HG02885 (cell line): ENCODE results near the gene MFAP4.

Experiments
- ATAC-seq: cut with Tn5 transposase; IDR thresholded peaks from one replicate; pipeline ENCODE4 v1.9.1; 2021; ENCODE audit warnings: mild to moderate bottlenecking; ENCODE audit not compliant: unreplicated experiment, poor library complexity

MFAP4 gene

GRCh38 chr17:19410875-19411620 is 24.1 kb upstream of the MFAP4 start, which contains the start of gene RNF112:
RNF112 (plus strand) TSS chr17:19411232; CDS start chr17:19411409, 177 bp downstream.
- no peak for ATAC-seq

GRCh38 chr17:19410091-19410490 is 23.1 kb upstream of the MFAP4 start:
- ATAC-seq: no peak

- ATAC-seq: no peak
Observed at GRCh38 chr17:19409509-19409908, 22.5 kb upstream of the MFAP4 start.

DNA sequence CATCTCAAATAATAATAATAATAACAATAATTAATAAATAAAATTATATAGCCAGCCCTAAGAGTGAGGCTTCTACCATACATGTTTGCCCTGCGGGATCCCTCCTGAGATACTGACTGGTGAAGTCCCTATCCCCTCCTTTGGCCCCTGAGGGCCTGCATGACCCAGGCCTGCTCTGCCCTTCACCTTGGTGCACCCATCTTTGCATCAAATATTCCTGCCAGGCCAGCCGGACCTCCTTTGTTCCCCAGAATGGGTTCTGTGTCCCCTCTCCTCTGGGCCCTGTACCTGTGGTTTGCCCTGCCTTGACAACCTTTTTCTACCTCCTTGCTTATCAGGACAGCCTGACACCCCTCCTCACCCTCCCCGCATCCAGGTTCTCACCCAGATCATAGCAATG is 22.1 kb upstream of the MFAP4 start:
- no peak for ATAC-seq

DNA sequence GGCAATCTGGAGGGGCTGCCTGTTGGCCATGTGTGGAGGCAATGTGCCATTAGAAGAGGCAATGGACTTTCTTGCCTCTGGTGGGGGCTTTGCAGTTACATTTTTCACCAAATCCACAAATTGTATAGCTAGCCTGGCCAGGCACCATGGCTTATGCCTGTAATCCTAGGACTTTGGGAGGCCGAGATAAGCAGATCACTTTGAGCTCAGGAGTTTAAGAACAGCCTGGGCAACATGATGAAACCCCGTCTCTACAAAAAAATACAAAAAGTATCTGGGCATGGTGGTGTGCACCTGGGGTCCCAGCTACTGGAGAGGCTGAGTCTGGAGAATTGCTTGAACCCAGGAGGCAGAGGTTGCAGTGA is 21.3 kb upstream of the MFAP4 start:
- ATAC-seq: no peak

- ATAC-seq: no peak
Observed at GRCh38 chr17:19407601-19408345, 20.8 kb upstream of the MFAP4 start.

DNA sequence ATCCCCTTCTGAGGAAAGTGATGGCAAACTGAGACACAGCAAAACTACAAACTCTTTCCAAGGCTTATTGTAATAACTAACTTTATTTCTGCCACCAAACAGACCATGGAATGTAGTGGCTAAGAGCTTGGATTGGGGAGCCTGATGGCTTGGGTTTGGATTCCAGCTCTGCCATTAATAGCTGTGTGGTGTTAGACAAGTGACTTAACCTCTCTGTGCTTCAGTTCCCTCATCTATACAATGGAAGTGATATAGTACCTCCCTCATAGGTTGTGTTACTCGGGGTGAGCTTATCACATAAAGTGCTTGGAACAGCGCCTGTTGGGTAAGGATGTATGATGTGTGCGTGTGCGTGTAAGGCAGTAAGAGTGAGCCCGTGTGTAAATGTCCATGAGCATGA is 18.1 kb upstream of the MFAP4 start:
- no peak for ATAC-seq

DNA sequence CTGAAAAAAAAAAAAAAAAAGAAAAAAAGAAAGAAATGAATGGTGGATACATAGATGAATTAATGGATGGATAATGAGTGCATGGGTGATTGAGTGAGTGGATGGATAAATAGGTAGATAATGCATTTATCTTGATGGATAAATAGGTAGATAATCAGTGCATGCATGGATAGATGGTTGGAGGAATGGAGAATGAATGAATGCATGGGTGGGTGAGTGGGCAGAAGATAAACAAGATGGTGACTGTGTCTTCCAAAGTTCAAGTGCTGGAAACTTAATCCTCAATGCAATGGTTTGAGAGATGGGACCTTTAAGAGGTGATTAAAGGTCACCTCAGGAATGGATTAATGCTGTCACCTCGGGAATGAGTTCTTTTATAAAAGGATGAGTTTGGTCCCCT is 17.3 kb upstream of the MFAP4 start:
- no peak for ATAC-seq

GRCh38 chr17:19403021-19403420 is 16.0 kb upstream of the MFAP4 start:
- ATAC-seq: no peak

DNA sequence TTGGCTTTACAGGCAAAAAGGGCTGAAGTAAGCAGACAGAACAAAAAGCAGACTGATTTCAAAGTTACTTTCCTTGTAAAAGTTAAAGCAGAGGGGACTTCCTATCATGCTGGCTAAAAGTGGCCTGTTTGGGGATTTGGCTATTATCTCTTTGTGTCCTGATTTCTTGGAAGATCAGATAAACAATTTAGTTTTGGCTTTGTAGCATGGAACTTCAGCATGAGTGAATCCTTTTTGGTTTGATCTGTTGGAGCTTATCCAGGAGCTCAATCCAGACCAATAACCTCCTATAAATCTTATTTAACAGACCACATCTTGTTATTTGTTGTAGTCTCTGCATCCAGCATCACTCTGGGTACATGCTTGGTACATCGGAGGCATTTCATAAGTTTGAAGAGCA is 15.2 kb upstream of the MFAP4 start:
- no peak for ATAC-seq

GRCh38 chr17:19401321-19402010 is 14.5 kb upstream of the MFAP4 start:
- no peak for ATAC-seq

DNA sequence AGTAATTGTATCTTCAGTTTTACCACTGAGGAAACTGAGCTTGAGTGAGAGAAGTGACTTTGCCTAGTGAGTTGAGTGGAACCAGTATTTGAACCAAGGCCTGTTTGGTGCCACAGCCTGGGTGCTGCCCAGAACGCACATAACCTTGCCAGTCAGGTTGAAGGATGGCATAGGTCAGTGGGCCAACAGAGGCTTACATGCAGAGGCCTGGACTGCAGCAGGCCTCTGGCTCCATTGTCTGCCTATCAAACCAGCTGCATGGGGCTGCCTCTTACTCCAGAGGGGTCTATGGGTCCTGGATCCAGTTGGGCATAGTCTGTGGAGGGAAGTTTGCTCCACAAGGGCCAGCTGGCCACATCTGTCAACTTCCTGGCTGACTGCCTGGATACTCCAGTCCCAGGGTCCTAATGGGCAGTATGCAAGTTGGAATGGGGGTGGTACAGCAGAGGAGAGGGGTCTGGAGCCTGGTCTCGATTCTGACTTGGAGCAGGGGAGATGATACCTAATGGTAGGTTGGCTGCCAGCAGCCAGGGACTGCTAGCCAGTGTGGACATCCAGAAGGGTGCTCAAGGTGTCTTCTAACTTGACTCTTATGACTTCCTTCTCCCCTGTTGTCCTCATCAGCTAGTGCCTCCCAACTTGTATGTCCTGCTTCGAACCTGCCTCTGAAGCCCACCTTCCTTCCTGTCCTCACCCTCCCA is 12.9 kb upstream of the MFAP4 start:
- ATAC-seq: no peak

DNA sequence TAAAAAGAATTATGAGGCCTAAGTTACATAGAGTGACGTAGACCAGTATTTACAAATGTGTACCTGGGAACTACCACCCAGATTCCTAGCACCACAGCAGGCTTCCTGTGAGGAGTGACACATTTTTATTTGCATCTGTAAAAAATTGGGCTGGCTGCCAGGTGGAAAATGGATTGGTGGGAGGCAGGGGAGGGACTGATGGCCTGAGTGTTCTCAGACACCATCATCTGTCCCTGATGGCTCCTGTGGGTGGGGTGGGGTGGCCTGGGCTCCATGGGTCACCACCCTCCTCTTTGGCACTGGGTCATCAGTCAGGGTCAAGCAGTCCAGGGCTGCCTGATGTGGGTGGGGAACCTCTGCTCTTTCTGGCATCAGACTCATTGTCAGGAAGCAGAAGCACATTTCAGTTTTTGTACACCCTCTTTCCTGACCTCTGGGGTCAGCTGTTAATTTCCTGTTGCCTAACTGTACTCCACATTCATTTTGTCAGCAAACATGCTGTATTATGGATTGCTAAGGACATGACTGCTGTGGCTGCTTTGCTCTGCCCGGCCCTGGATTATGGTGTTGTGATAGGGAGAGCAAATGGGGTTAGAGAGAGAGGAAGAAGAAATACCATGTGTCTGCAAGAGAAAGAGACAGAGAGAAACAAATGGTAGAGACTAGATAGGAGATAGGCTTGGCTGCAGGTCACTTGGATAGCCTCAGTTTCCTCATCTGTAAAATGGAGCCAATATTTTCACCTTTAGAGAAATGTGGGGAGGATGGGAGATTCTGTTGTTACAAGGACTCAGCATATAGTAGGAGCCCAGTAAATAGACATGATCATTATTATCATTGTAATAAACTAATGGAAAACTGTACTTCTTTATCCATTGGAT is 11.6 kb upstream of the MFAP4 start:
- ATAC-seq: no peak

DNA sequence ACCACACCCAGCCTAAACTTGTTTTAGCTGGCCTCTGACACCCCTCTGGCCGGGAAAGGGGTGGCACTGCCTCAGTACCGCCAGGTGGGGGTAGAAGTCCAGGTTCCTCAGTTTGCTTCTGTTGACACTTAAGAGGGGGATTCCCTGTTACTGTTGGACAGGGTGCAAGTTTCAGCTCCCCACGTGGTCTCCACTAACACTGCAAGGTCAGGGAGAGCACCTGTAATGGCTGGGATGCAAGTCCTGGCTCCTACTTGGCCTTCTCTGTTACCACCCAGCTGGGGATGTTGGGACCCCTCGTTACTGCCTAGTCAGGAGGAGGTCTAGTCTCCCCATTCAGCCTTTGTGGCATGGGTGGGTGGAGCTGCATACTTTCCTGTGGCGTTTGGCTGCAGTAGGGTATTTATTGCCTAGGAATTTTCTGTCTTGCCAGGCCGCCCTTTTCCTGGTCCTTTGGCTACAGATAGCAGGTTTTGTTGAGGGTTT is 10.6 kb upstream of the MFAP4 start:
- no peak for ATAC-seq

GRCh38 chr17:19392303-19392702 is 5.3 kb upstream of the MFAP4 start:
- ATAC-seq: no peak

DNA sequence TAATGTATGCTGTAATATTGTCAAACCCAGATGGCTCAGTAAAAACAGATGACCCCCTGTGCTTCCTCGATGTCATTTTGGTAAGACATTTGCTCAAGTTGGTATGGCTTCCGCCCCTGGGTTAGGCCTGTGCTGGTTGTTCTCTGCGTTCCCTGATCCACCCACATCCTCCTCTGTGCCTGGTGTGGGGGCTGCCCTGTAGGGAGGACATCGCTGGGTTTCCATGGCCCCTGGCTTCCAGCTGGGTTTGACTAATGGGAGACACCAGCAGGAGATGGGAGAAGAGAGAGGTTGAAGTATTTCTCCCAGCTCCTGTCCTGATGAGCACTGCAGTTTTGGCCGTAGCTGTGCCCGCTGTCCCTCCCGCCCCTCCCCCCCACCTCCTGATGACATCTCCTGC is 4.4 kb upstream of the MFAP4 start:
- ATAC-seq: no peak

GRCh38 chr17:19390951-19391350 is 4.0 kb upstream of the MFAP4 start:
- ATAC-seq: no peak

GRCh38 chr17:19388791-19389785 is 2.1 kb upstream of the MFAP4 start:
- no peak for ATAC-seq
